Neural progenitor cell (in vitro differentiated cells): ENCODE measurements around the gene LYRM1.

Experiments
- EZH2 ChIP-seq: fragments of 200-600 bp; sonication (generic); IDR thresholded peaks from 2 replicates; pipeline ENCODE4 v1.6.1; 2017; ENCODE audit warnings: antibody characterized with exemption, mild to moderate bottlenecking, moderate library complexity
- EZH2phosphoT487 ChIP-seq: fragments of 200-600 bp; sonication (generic); IDR thresholded peaks from 2 replicates; pipeline ENCODE4 v1.6.1; 2017; ENCODE audit warnings: antibody characterized with exemption
- TF ChIP-seq, protein P1 (sequence below): fragments of 200-600 bp; sonication (generic); IDR thresholded peaks from 2 replicates; pipeline ENCODE4 v1.5.1; 2017; ENCODE audit warnings: antibody characterized with exemption, mild to moderate bottlenecking

DNA sequence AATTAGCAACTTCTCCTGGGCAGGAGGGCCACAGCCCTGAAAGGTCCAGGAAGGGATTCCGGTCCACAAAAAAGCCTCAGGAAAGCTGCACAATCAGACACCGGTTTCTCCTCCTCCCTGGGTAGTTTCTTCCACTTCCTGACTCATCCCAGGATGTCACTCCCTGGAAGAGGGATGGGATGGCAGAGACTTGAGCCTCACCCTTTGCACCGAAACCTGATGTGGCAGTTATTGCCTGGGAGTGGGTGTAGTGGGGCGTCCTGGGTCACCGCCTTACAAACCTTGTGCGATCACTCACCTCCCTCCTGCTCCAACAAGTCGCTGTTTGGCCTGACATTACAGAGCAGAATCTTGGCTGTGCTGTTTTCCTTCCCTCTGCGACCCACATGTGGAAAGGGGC is 70.8 kb downstream of the LYRM1 start:
- TF ChIP-seq, protein P1, sequence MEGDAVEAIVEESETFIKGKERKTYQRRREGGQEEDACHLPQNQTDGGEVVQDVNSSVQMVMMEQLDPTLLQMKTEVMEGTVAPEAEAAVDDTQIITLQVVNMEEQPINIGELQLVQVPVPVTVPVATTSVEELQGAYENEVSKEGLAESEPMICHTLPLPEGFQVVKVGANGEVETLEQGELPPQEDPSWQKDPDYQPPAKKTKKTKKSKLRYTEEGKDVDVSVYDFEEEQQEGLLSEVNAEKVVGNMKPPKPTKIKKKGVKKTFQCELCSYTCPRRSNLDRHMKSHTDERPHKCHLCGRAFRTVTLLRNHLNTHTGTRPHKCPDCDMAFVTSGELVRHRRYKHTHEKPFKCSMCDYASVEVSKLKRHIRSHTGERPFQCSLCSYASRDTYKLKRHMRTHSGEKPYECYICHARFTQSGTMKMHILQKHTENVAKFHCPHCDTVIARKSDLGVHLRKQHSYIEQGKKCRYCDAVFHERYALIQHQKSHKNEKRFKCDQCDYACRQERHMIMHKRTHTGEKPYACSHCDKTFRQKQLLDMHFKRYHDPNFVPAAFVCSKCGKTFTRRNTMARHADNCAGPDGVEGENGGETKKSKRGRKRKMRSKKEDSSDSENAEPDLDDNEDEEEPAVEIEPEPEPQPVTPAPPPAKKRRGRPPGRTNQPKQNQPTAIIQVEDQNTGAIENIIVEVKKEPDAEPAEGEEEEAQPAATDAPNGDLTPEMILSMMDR = no peak
- no peak for TF ChIP-seq EZH2
- no peak for TF ChIP-seq EZH2phosphoT487
